NCI-H128 (cell line): ENCODE measurements around the gene CEP95.
"Not testable (repeated sequence)": the region's sequence is repeated elsewhere in the genome, so short reads cannot be mapped to it uniquely, and the experiment has no call there.

Experiments used
- DNase-seq: peaks from one replicate; lab custom pipeline; 2025; ENCODE audit not compliant: unreplicated experiment; lab: John Stamatoyannopoulos, UW

Gene CEP95, protein sequence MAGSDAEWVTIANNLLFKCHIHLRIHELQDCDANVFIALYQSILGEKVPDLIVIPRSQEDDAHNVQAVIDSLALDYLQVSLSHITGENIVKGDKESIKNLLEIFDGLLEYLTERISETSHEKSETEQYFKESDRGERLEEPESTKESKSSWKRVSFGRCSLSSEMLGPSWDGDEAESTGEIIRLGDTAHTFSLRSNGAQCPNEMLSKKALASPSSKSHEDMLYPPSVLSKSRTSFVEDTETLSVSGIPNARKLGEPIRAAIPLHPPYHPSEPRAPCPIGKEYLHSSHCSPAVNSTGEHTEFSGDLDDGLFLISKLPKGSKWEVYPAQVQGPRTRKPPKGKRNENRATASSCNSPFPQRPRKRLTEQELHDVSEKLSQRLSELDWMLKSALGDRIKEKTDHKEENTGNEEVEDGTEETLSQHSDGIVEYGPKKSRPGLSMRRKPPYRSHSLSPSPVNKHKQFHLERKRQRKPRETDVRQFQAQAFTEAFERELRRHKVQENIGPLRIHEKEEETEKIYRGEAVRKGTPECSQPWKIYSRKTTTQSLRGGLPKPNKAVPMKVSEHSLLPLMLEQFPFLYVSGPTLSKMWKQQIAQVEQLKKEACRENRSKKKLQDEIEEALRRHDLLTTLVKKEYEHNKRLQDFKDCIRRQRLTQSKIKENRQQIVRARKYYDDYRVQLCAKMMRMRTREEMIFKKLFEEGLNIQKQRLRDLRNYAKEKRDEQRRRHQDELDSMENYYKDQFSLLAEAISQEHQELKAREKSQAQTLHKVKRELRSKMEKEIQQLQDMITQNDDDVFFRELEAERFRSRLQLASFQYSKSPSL

DNA sequence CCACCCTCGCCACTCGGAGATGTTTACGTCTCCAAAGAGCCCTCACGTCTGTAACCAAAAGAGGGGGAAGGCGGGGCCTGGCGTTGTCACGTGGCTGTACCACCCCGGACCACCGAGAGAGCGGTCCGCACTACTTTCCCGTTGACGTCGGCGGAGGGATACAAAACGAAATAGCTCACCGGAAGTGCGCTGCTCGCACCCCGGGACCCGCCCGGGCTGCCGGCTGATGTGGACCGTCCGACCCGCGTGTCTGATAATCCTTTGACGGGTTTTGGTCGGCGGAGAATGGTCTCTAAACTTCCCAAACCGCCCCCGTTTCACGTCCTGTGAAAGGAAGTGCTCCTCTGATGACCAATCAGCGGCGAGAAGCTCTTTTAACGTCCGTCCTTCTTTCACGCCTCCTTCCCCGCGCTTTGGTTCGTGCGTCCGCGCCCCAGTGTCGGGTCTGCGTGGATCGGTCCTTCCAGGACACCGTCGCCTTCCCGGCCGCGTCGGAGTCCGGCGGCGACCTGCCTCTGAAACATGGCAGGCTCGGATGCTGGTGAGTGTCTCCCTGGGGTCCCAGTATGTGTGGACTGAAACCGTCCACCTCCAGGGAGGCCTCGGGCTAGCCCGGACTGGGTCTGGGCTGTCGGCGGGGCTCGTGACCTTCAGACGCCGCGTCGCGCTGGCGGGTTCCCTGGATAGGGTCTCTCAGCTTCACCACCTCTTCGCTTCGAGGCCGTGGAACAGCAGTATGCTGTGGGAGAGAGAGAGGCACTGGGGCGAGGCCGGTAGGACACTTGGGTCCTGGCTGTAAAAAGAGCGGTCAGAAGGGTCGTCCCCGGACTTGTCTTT, at the start of gene CEP95:
Gene CEP95 (plus strand): TSS at position 402 of the 837 bp plus-strand sequence. CDS start 121 bp downstream, at position 523.
- peak; percentile 79 for DNase-seq

DNA sequence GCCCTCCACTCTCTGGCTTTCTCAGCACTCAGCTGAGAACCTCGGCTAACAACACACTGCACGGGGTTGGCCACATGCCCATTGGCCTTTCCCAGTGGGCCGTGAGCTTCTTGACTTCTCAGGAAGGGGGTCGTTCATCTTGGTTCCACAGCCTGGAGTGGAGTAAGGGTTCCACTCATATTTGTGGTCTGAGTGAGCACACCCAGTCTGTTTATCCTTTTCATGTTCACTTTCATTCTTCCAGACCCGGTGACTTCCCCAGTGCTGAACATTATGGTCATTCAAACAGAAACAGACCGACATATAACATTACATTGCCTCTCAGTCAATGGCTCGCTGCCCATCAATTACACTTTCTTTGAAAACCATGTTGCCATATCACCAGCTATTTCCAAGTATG, 49.6 kb upstream of the CEP95 start:
- DNase-seq, result no peak

DNA sequence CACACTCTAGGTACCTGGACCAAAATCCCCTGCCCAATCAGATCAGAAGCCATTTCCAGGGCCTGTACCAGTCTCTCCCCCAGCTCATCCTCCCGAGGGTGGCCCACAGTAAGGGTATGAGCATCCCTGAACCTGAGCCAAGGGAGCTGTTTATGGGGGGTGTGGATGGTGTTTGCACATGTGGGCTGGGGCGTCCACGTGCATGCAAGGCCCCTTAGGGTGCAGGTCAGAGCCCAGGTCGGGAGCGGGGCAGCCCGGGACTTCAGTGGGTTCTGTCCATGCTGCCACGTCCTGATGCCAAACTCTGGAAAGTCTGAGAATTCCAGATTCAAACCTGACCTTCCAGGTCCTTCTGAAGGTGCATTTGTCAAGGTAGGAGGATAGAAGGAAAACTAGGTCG, 48.0 kb upstream of the CEP95 start:
- no peak for DNase-seq

- no peak for DNase-seq
These were observed 47.5 kb upstream of the CEP95 start for GRCh38 chr17:64459284-64459747.

GRCh38 chr17:64459818-64460217, 47.0 kb upstream of the CEP95 start:
- DNase-seq, result not testable (repeated sequence)

DNA sequence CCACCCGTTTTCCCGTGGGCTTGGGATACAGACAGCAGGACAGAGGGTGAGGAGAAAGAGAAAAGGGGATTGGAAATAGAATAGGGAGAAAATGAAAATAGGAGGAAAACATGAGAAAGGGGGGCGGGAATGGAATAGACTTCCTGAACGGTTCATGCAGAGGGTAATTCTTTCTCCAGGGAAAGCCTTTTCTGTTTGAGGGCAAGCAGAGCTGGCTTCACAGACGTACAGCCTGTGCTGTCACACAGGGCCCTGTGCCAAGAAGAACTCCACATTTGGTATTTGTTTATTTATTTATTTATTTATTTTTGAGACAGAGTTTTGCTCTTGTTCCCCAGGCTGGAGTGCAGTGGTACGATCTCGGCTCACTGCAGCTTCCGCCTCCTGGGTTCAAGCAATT, 45.8 kb upstream of the CEP95 start:
- no peak for DNase-seq

- DNase-seq, result no peak
These were observed 45.0 kb upstream of the CEP95 start for GRCh38 chr17:64461788-64462187.

- no peak for DNase-seq
These were observed 40.6 kb upstream of the CEP95 start for GRCh38 chr17:64466019-64466735.

- not testable (repeated sequence) for DNase-seq
These were observed 39.9 kb upstream of the CEP95 start for GRCh38 chr17:64466834-64467233.

- no peak for DNase-seq
These were observed 36.2 kb upstream of the CEP95 start for GRCh38 chr17:64470625-64471024.

DNA sequence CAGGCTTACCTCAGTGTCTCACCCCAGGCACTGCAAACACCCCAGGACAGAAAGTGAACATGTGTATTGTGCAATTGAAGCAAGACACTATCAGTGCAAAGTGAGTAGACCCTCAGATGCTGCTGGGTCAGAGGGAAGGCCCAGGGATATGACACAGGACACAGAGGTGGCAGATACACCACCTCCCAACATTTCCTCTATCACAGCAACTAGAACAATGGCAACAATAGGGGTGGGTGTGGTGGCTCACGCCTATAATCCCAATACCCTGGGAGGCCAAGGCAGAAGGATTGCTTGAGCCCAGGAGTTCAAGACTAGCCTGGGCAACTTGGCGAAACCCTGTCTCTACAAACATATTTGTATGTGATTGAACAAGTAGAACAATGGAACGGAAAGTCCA, 35.3 kb upstream of the CEP95 start:
- DNase-seq, result no peak

- DNase-seq, result no peak
These were observed 34.2 kb upstream of the CEP95 start for GRCh38 chr17:64472564-64472963.

- no peak for DNase-seq
These were observed 28.9 kb upstream of the CEP95 start for GRCh38 chr17:64477849-64478248.

DNA sequence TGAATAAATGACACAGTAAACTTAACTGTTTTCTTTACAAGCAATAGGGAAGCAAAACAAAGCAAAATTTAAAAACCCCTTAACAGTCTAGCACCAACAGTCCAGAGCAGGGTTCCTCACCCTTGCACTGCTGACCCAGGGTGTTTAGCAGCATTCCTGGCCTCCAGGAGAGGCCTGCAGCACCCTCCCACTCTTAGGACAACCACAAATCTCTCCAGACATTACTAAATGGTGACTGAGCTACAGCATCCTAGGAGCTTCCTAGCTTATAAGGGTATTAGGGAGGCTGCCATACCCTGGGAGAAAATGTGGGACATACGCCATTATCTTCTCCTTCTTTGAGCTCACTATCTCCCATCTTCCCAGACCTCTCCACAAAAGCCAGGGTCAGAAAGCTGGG, 25.8 kb upstream of the CEP95 start:
- DNase-seq, result no peak

DNA sequence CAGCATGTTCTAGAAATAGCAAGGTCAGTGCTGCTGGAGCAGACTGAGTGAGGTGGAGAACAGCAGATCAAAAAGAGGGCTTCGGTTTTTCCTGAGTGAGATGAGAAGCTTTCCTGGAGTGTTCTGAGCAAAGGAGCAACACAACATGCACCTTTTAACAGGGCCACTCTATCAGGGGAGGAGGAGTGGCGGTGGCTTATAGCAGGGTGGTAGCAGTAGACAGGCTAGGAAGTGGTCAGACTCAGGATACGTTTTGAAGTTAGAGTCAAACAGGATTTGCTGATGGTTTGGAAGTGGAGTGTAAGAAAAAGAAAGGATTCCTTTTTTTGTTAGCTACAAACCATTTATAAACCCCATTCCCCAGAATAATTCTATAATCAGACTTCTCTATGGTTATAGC, 22.4 kb upstream of the CEP95 start:
- no peak for DNase-seq

GRCh38 chr17:64488301-64488700, 18.5 kb upstream of the CEP95 start:
- no peak for DNase-seq

GRCh38 chr17:64491034-64491860, 15.5 kb upstream of the CEP95 start:
- no peak for DNase-seq

- no peak for DNase-seq
These were observed 14.8 kb upstream of the CEP95 start for GRCh38 chr17:64491994-64492393.

- no peak for DNase-seq
These were observed 14.2 kb upstream of the CEP95 start for GRCh38 chr17:64492481-64493109.
